HEK293 (cell line): Measurements from ENCODE around the gene STRIT1.

Source experiments
- CTCF ChIA-PET: fragments of 350-600 bp; formaldehyde crosslinking; extraction: SDS; loops from one replicate; lab custom pipeline; 2021; ENCODE audit warnings: antibody characterized with exemption; lab: Yijun Ruan, JAX
- POLR2A ChIA-PET: fragments of 300-600 bp; formaldehyde crosslinking; extraction: SDS; loops from one replicate; lab custom pipeline; 2020; ENCODE audit warnings: antibody characterized with exemption, inconsistent platforms; lab: Yijun Ruan, JAX
- H3K27ac ChIP-seq: fragments of 200-500 bp; sonication (Bioruptor generic); 2 replicates; pipeline ENCODE4 v1.5.1; 2014; ENCODE audit warnings: low read depth, low read length, control low read depth, inconsistent platforms; ENCODE audit errors: extremely low read depth
- H3K36me3 ChIP-seq, 2 experiments: fragments of 200-500 bp in 1 of 2; sonication (Bioruptor generic) in 1 of 2; 1 replicate in 1 of 2; 2 replicates in 1 of 2; pipeline ENCODE4 v1.5.1; 2014 to 2017; ENCODE audit warnings: inconsistent platforms in 2 of 2, low read length in 2 of 2; ENCODE audit not compliant: control insufficient read depth in 2 of 2, insufficient read depth in 1 of 2
- H3K4me1 ChIP-seq: fragments of 200-500 bp; sonication (Bioruptor generic); 2 replicates; pipeline ENCODE4 v1.5.1; 2014; ENCODE audit warnings: mild to moderate bottlenecking, low read length, inconsistent platforms; ENCODE audit not compliant: control insufficient read depth, insufficient read depth
- H3K4me3 ChIP-seq: 2 replicates; pipeline ENCODE4 v1.5.1; 2011; ENCODE audit warnings: low read depth, mild to moderate bottlenecking, control low read depth, low read length, moderate library complexity
- H3K9me3 ChIP-seq: fragments of 200-500 bp; sonication (Bioruptor generic); 2 replicates; pipeline ENCODE4 v1.5.1; 2014; ENCODE audit warnings: low read depth, low read length, inconsistent platforms; ENCODE audit not compliant: control insufficient read depth, insufficient read depth
- ELK4 ChIP-seq: IDR thresholded peaks from 2 replicates; pipeline ENCODE4 v1.6.1; 2011; ENCODE audit warnings: mild to moderate bottlenecking, low read depth, low read length, borderline replicate concordance
- ZBTB48 ChIP-seq: fragments of 450-650 bp; formaldehyde crosslinking; IDR thresholded peaks from 2 replicates; pipeline ENCODE4 v1.5.1; 2016; ENCODE audit warnings: missing biosample characterization, missing genetic modification characterization
- ZNF10 ChIP-seq: fragments of 450-650 bp; formaldehyde crosslinking; IDR thresholded peaks from 2 replicates; pipeline ENCODE4 v1.5.1; 2017; ENCODE audit warnings: missing biosample characterization, missing genetic modification characterization
- ZNF239 ChIP-seq: fragments of 450-650 bp; formaldehyde crosslinking; IDR thresholded peaks from 2 replicates; pipeline ENCODE4 v1.5.1; 2016; ENCODE audit warnings: missing biosample characterization, missing genetic modification characterization
- ZNF324 ChIP-seq: fragments of 450-650 bp; formaldehyde crosslinking; IDR thresholded peaks from 2 replicates; pipeline ENCODE4 v1.5.1; 2016; ENCODE audit warnings: missing biosample characterization, missing genetic modification characterization
- ZNF335 ChIP-seq: fragments of 450-650 bp; formaldehyde crosslinking; conservative IDR thresholded peaks from 2 replicates; pipeline ENCODE4 v1.5.1; 2016; ENCODE audit warnings: missing biosample characterization, missing genetic modification characterization
- ZNF488 ChIP-seq: fragments of 450-650 bp; formaldehyde crosslinking; IDR thresholded peaks from 2 replicates; pipeline ENCODE4 v1.5.1; 2016; ENCODE audit warnings: missing biosample characterization, missing genetic modification characterization
- ZNF510 ChIP-seq: fragments of 450-650 bp; formaldehyde crosslinking; IDR thresholded peaks from 2 replicates; pipeline ENCODE4 v1.5.1; 2018; ENCODE audit warnings: mild to moderate bottlenecking, missing genetic modification characterization, missing biosample characterization; ENCODE audit not compliant: insufficient replicate concordance
- ZNF585B ChIP-seq: fragments of 450-650 bp; formaldehyde crosslinking; IDR thresholded peaks from 2 replicates; pipeline ENCODE4 v1.5.1; 2016; ENCODE audit warnings: missing biosample characterization, missing genetic modification characterization
- ZNF654 ChIP-seq: fragments of 450-650 bp; formaldehyde crosslinking; IDR thresholded peaks from 2 replicates; pipeline ENCODE4 v1.5.1; 2016; ENCODE audit warnings: low read depth, missing biosample characterization, missing genetic modification characterization
- ZNF658 ChIP-seq: fragments of 450-650 bp; formaldehyde crosslinking; IDR thresholded peaks from 2 replicates; pipeline ENCODE4; 2016; ENCODE audit warnings: missing biosample characterization, missing genetic modification characterization
- ZNF692 ChIP-seq: fragments of 450-650 bp; formaldehyde crosslinking; IDR thresholded peaks from 2 replicates; pipeline ENCODE4 v1.5.1; 2016; ENCODE audit warnings: missing biosample characterization, missing genetic modification characterization
- ZNF792 ChIP-seq: fragments of 450-650 bp; formaldehyde crosslinking; IDR thresholded peaks from 2 replicates; pipeline ENCODE4 v1.5.1; 2016; ENCODE audit warnings: missing biosample characterization, missing genetic modification characterization
- TF ChIP-seq, protein P1 (sequence below): fragments of 450-650 bp; formaldehyde crosslinking; IDR thresholded peaks from 2 replicates; pipeline ENCODE4 v1.5.1; 2016; ENCODE audit warnings: missing biosample characterization, missing genetic modification characterization

STRIT1 gene

DNA sequence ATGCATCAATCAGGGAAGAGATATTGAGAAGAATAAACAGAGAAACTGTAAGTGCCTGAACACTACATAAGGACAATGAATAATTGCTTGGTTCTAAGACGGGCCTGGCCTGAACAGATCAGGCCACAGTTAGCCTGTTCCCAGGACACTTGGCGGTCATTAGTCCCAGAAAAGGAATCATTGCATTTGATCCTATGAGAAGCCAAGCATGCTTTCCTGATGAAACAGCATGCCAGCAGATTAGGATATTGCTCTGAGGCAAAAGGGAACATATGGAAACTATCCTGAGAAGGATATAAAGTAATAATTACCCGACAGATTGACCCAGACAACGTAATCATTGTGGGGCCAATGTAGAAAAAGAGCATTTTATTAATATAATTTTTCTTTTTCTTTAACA, 51.9 kb downstream of the STRIT1 start:
- Histone ChIP-seq H3K36me3 (no peaks in the 10 kb centered on the region), H3K27ac (no peak overlapping the region), H3K4me3 (no peak overlapping the region)
- TF ChIP-seq ZBTB48: no peak
- TF ChIP-seq ZNF658 (tag by site-specific recombination): no peak
- TF ChIP-seq ZNF585B (tag by site-specific recombination): no peak
- no peak for TF ChIP-seq ZNF510 (tag by site-specific recombination)
- no peak for TF ChIP-seq ELK4
- no peak for TF ChIP-seq ZNF792 (tag by site-specific recombination)
- no peak for TF ChIP-seq ZNF335 (tag by site-specific recombination)
- TF ChIP-seq ZNF654 (tag by site-specific recombination): no peak
- TF ChIP-seq ZNF692: no peak
- TF ChIP-seq ZNF324 (tag by site-specific recombination): no peak
- TF ChIP-seq, protein P1, sequence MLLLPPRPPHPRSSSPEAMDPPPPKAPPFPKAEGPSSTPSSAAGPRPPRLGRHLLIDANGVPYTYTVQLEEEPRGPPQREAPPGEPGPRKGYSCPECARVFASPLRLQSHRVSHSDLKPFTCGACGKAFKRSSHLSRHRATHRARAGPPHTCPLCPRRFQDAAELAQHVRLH (tag by site-specific recombination): no peak
- no peak for TF ChIP-seq ZNF239 (tag by site-specific recombination)
- TF ChIP-seq ZNF10 (tag by site-specific recombination): no peak
- TF ChIP-seq ZNF488 (tag by site-specific recombination): no peak
- TF ChIP-seq, all 188 proteins: peak for 0
- POLR2A ChIA-PET: no interaction called here
- Histone ChIP-seq H3K9me3 (no peaks in the 10 kb centered on the region), H3K4me1 (no peaks in the 10 kb centered on the region)
- CTCF ChIA-PET: no interaction called here
